Islet of Langerhans (tissue), 1 donor: Measurements from ENCODE around the gene DIP2C.
"Not testable (repeated sequence)": the region's sequence is repeated elsewhere in the genome, so short reads cannot be mapped to it uniquely, and the experiment has no call there.

Source experiments
- FAIRE-seq: peaks from one replicate; lab custom pipeline; 2011; peaks lifted over from hg19 to GRCh38; lab: Jason Lieb, UNC

Gene DIP2C

DNA sequence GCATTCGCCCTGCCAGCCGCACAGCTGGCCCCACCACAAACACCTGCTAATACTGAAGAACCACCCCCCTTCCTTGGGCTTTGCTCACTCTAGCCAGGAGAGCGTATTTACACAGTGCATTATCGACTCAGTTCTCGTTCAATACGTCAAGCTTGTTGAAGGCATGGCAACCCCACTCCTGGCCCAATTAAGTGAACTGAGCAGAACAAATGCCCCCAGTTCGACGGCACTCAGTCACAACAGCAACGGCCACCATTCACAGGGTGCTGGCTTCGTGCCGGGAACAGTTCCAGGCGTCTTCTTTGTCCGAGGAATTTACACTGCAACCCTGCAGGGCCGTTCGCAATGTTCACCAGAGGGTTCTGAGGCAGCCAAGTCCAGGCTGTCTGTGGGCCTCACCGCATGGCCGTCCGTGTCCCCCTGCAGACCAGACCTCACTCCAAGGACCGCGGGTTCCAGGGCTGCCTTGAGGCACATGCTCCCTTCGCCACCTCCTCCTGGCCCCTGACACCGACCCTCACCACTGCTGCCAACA lies 175.3 kb downstream of the DIP2C start:
- peak; percentile 96 for FAIRE-seq

DNA sequence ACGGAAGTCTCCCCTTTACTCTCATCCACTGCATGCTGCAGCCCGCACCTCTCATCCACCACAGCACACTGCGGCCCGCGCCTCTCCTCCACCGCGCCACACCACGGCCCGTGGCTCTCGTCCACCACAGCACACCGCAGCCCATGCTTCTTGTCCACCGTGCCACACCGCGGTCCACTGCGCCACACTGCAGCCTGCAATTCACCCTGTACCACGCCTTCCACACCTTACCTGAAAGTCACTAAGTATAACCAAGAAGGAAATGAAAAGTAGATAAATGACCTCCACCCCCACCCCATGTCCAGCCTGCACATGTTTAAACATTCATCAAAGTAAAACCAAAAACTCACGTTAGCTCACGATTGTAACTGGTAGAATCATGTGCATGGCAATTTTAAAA lies 176.1 kb downstream of the DIP2C start:
- peak; percentile 51 for FAIRE-seq

- FAIRE-seq, result not testable (repeated sequence)
Measured at GRCh38 chr10:512661-513060, 176.8 kb downstream of the DIP2C start.

GRCh38 chr10:511849-512191 lies 177.6 kb downstream of the DIP2C start:
- no peak for FAIRE-seq

DNA sequence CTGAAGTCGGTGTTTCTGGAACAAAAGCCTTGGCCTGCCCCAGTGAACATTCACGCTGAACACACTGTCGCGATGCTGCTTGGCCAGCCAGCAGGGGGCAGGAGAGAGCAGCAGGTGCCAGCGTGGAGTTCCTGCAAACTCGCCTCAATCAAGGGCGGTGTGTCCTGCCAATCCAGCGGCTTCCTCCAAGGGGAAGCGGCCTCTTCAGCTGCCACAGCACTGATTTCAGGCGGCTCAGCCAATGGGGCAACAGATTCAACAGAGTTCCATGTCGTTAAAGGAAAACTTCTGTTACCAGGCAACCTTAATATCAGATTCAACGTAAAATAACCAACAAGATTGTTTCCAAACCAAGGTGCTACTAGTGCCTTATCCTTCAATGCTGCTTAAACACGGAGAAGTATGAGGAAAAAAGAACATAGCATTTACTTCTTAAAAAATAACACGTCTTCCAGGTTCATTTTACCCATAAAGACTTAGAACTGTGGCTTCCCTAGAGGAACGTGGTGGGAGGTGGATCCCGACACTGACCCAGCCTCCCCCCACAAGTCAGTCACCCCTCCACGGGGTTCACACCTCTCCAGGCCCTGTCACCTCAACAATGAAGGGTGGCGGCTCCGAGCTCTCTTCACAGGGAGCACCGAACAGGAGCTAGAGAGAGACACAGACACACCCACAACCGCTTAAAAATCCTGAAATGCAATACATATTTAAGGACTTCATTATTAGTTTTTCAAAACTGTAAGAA lies 178.2 kb downstream of the DIP2C start:
- FAIRE-seq, result peak; percentile 73

DNA sequence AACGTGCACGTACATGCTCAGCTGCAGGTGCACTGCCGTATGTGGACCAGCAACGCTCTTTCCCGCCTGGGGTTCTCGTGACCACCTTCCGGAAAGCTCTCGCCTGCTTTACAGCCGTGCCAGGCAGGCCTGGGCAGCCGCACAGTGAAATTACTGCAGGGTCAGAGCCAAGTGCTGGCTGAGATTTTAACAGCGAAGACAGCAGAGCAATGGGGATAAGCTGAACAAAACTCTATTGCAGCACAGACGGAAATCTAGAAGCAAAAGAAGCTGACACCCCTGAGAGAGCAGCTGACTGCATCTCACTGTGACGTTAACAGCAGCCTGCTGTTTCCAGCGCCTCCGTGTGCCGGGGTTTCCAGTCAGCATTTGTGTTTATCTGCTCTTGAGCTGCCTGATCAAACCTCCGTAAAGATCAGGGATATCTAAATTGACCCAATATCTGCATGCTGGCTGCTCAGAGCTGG lies 179.0 kb downstream of the DIP2C start:
- FAIRE-seq, result peak; percentile 60

DNA sequence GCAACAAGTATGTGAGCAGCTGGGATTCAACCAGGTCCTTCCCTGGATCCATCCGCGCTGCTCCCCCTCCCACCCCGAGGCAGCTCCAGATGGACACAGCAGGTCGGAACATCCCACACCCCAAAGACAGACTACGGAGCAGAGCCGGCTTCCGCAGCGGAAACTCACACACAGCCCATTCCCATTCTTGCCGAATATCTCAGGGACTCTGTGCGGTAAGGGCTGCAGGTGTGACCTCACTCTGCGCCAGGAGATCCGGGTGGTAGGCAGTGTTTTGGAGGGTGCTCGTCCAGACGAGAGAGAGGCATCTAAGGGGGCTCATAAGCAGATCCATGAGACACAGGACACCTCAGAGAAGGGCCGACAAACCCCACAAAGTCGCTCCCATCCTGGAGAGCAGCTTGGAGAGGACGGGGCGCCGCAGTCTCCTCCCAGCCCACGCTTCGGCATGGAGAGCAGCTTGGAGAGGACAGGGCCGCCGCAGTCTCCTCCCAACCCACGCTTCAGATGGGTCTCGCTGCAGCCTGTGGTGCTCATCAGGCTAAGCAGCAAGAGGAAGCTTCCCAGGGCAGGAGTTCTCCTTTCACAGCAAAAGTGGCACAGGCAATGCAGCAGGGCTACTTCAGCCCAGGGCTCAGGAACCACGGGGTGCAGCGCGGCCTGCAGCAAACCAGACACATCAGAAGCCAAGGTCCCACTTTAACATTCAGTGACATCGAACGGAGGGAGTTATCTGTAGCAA lies 179.9 kb downstream of the DIP2C start:
- FAIRE-seq, result no peak

GRCh38 chr10:508726-509125 lies 180.7 kb downstream of the DIP2C start:
- no peak for FAIRE-seq

DNA sequence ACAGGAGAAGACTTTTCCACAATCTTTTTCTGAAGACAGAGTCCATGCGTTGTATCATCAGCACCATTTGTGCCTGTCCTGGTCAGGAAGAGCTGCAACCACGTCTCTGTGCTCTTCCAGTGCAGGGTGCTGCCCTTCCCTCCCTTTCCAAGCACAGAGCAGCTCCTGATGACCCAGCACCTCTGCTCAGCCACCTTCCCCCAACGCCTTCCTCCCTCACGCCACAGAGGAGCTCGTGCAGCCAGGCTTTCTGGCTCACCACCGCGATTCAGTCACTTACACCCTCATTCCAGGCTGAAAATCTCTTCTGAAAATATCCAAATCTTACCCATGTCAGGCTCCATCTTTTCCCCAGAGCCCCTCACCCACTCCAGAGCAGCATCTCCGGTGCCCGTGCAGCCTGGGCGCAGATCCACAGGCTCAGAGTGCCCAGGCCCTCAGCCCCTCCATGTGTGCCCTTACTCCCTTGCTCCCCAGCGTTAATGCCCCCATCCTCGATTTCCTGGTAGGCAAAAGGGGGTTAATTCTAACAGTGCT lies 181.5 kb downstream of the DIP2C start:
- no peak for FAIRE-seq

DNA sequence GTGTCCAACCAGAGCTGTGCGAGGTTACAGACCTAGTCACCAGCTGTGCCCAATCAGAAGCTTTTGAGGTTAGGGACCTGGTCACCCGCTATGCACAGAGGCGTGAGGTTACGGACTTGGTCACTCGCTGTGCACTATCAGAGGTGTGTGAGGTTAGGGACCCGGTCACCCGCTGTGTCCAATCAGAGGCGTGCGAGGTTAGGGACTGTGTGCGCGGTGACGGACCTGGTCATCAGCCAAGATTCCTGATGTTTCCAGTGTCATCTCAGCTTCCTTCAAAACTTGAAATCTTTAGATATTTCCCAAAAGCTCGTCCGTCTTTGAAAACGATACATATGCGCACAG lies 182.1 kb downstream of the DIP2C start:
- no peak for FAIRE-seq

GRCh38 chr10:506451-507354 lies 182.8 kb downstream of the DIP2C start:
- no peak for FAIRE-seq

DNA sequence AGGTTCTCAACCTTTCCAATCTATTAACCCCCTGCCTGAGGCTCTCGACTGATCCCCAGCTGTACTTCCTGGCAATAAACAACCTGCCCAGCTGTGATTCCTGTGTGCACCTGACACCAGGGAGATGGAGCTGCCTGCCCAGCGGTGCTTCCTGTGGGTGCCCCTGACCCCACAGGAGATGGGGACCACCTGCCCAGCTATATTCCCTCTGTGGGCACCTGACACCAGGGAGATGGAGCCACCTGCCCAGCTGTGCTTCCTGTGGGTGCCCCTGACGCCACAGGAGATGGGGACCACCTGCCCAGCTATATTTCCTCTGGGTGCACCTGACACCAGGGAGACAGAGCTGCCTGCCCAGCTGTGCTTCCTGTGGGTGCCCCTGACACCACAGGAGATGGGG lies 184.0 kb downstream of the DIP2C start:
- FAIRE-seq, result no peak

GRCh38 chr10:504806-505205 lies 184.7 kb downstream of the DIP2C start:
- FAIRE-seq, result no peak

DNA sequence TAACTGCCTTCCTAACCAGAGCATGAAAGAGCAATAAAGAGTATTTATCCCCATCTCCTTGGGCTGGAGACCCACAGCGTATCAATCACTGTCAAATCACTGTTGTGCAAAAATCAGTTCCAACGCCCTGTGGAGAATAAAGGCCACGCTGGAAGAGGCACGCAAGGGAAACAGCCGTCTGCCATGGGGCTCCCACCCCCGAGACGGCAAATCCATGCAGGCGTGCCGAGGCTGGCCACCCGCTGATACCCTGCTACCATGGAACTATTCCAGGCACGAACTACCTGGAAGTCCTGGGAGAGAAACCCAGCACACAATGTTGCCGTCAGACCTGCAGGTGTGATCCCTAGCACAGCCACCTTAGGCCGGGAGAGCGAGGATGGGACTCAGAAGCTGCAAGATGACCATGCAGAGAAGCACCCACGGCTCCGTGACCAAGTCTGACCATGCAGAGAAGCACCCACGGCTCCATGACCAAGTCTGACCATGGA lies 185.3 kb downstream of the DIP2C start:
- no peak for FAIRE-seq

DNA sequence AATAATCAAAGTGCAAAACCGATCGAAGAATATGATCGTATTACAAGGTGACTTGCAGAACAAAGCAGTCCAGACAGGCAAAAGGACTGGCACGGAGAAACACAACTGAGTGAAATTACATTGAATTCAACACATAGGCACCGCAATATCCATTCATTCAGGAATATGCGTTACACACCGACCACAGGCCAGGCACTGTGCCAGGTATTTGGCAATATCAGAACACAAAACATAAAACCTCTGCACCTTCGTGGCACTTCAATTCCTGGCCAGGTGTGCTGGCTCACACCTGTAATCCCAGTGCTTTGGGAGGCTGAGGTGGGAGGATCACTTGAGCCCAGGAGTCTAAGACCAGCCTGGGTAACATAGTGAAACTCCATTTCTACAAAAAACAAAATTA lies 187.9 kb downstream of the DIP2C start:
- FAIRE-seq, result no peak

GRCh38 chr10:500876-501275 lies 188.6 kb downstream of the DIP2C start:
- FAIRE-seq, result no peak

DNA sequence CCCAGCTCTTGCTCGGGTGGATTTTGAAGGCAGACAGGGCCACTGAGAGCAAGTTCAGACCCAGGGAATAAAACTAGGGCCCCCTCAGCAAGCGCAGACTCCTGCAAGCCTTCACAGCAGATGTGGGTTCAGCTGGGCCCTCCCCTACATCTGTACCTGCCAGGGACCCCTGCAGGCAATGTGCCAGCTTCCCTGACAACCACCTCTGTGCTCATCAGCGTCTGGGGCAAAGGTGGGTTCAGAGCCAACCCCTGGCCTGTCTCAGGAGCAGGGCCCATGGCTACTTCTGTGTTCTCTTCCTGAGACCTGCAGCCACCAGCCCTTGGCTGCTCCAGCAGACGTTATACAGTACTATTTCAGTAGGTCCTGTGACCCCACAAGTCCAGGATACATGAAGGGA lies 189.5 kb downstream of the DIP2C start:
- FAIRE-seq, result no peak

DNA sequence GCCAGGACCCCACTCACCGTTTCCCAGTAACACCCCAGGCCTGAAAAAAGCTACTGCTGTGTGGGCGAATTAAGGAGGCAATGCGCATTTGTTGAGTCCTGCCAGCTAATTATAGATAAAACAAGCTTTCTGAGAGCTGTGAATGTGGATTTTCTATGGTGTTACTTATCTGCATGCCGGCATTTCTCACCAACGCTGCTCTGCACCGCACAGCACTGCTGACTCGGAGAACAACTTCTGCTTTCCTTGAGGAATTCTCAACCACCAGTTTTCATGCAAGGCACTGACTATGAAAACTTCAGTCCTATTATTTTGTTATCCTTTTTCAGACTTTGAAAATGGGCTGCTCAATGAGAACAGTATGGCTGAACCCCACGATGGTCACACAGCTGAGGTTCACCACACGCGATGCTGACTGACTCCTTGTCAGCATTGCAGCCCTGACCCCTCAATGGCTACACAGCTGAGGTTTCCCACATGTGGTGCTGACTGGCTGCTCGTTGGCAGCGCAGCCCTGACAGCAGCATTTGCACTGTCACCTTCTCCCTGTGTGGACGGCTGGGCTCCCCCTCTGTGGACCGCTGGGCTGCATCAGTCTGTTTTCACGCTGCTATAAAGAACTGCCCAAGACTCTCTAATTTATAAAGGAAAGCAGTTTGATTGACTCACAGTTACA lies 190.6 kb downstream of the DIP2C start:
- FAIRE-seq, result no peak

- no peak for FAIRE-seq
Measured at GRCh38 chr10:497898-498451, 191.5 kb downstream of the DIP2C start.

GRCh38 chr10:497289-497688 lies 192.2 kb downstream of the DIP2C start:
- no peak for FAIRE-seq

DNA sequence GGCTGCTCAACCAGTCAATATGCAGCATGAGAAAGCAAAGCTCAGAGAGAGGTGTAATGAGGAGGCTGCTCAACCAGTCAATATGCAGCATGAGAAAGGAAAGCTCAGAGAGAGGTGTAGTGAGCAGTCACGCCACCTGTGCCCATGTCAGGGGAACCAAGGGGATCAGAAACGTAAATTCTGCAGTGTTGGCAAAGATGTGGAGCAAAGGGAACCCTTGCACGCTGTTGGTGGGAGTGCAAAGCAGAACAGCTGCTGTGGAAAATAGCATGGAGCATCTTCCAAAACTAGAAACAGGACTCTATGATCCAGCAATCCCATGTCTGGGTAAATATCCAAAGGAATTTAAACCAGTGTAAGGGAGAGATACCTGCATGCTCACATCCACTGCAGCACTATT lies 194.9 kb downstream of the DIP2C start:
- no peak for FAIRE-seq
